PC-3 (cell line): ENCODE measurements around the gene GALNS. TPM values are rescaled to one million over a fixed set of nuclear protein-coding genes. Genes with fewer than 3 reads are reported as not detected.
A peak's percentile ranks its signal among the peaks of the same experiment; 100 is the strongest.

ENCODE experiments used
- ATAC-seq: fragments of 200-7000 bp; cut with Tn5 transposase; 2 replicates; pipeline ENCODE4 v1.9.1; 2020; ENCODE audit warnings: mild to moderate bottlenecking, moderate library complexity
- BruUV-seq: library from RNA; stranded (reverse); fragments of 400-500 nt; replicated peaks from 2 replicates; lab custom pipeline; 2021; lab: Mats Ljungman, UMichigan
- CTCF ChIA-PET: fragments of 300-600 bp; sonication (Branson Sonifier 250); formaldehyde crosslinking; loops from one replicate; lab custom pipeline; 2022; ENCODE audit warnings: antibody characterized with exemption; lab: Charles Lee
- POLR2A ChIA-PET: fragments of 300-600 bp; sonication (Branson Sonifier 250); formaldehyde crosslinking; loops from one replicate; lab custom pipeline; 2022; ENCODE audit warnings: antibody characterized with exemption; ENCODE audit not compliant: unreplicated experiment; lab: Charles Lee
- DNase-seq: peaks from one replicate; pipeline ENCODE4 v3.0.0-alpha.2; 2015
- H2AFZ ChIP-seq: fragments of 300-600 bp; sonication (generic); 2 replicates; pipeline ENCODE4 v1.6.0; 2016; ENCODE audit warnings: antibody characterized with exemption, low read length
- H3F3A ChIP-seq: fragments of 300-600 bp; sonication (generic); one replicate; pipeline ENCODE4 v1.6.0; 2017; ENCODE audit warnings: antibody characterized with exemption, low read length, control low read depth, mild to moderate bottlenecking; ENCODE audit not compliant: unreplicated experiment
- H3K27ac ChIP-seq: fragments of 300-600 bp; sonication (generic); 2 replicates; pipeline ENCODE4 v1.5.1; 2016; ENCODE audit warnings: mild to moderate bottlenecking, low read length
- H3K27me3 ChIP-seq: fragments of 300-600 bp; sonication (generic); 2 replicates; pipeline ENCODE4 v1.6.1; 2016; ENCODE audit warnings: low read length, mixed read lengths
- H3K36me3 ChIP-seq: fragments of 300-600 bp; sonication (generic); 2 replicates; pipeline ENCODE4 v1.6.1; 2016; ENCODE audit warnings: low read depth, mixed run types, low read length, mixed read lengths
- H3K4me1 ChIP-seq: fragments of 300-600 bp; sonication (generic); 2 replicates; pipeline ENCODE4 v1.5.1; 2016; ENCODE audit warnings: low read length; ENCODE audit not compliant: insufficient read depth
- H3K4me2 ChIP-seq: fragments of 300-600 bp; sonication (generic); 2 replicates; pipeline ENCODE4 v1.6.0; 2016; ENCODE audit warnings: low read length
- H3K4me3 ChIP-seq: fragments of 300-600 bp; sonication (generic); 2 replicates; pipeline ENCODE4 v1.5.1; 2016; ENCODE audit warnings: mild to moderate bottlenecking, low read length, mixed read lengths
- H3K79me2 ChIP-seq: fragments of 300-600 bp; sonication (generic); 2 replicates; pipeline ENCODE4 v1.6.1; 2017; ENCODE audit warnings: low read length, mixed read lengths
- H3K9ac ChIP-seq: fragments of 300-600 bp; sonication (generic); 2 replicates; pipeline ENCODE4 v1.6.0; 2016; ENCODE audit warnings: mild to moderate bottlenecking, low read length
- H3K9me2 ChIP-seq: fragments of 300-600 bp; sonication (generic); replicated peaks from 2 replicates; pipeline ENCODE4 v1.6.1; 2016; ENCODE audit warnings: mixed run types, low read length, mixed read lengths
- H3K9me3 ChIP-seq: fragments of 300-600 bp; sonication (generic); 2 replicates; pipeline ENCODE4 v1.6.1; 2016; ENCODE audit warnings: low read length, mixed read lengths
- H4K20me1 ChIP-seq: fragments of 300-600 bp; sonication (generic); 2 replicates; pipeline ENCODE4 v1.6.1; 2016; ENCODE audit warnings: low read length, mixed read lengths
- CTCF ChIP-seq: fragments of 300-600 bp; sonication (generic); conservative IDR thresholded peaks from 2 replicates; pipeline ENCODE4 v1.5.1; 2017; ENCODE audit warnings: antibody characterized with exemption, low read depth, mild to moderate bottlenecking, low read length
- EZH2 ChIP-seq: fragments of 300-600 bp; sonication (generic); IDR thresholded peaks from one replicate; pipeline ENCODE4 v1.6.1; 2017; ENCODE audit warnings: antibody characterized with exemption, mild to moderate bottlenecking, low read length; ENCODE audit not compliant: unreplicated experiment
- EZH2phosphoT487 ChIP-seq: fragments of 300-600 bp; sonication (generic); IDR thresholded peaks from 2 replicates; pipeline ENCODE4 v1.6.1; 2018; ENCODE audit warnings: mild to moderate bottlenecking, antibody characterized with exemption, low read length, borderline replicate concordance
- intact Hi-C: fragments of 100-400 bp; cut with micrococcal nuclease; formaldehyde crosslinking; loops from 2 replicates; pipeline ENCODE4 v1.9.0; 2023
- total RNA-seq: library from RNA; depleted of rRNA; stranded (reverse); fragments of >200 nt; gene quantifications from 2 replicates; pipeline ENCODE4 v1.2.3, GENCODE V29; 2014

Gene GALNS
- total RNA-seq, 1 experiment from 2014 or later = 18.3 TPM

GRCh38 chr16:88883117-88883895 lies 26.6 kb upstream of the GALNS start:
- no peak overlapping the region for H3K27ac ChIP-seq
- H3K4me1 ChIP-seq = peaks cover 6% of the 10 kb centered on the region; the same call in 1 of the 2 replicates
- no peaks in the 10 kb centered on the region for H4K20me1 ChIP-seq
- peak; percentile 56 for ATAC-seq
- no peaks in the 10 kb centered on the region for H3K79me2 ChIP-seq
- ChIA-PET POLR2A (no interaction called here), CTCF (interaction anchor here (0.8 kb wide), 1 partner anchor 43 kb away, joined by 3 read pairs; no protein-coding TSS in a partner anchor)
- peak; percentile 39 for DNase-seq
- no peaks in the 10 kb centered on the region for H3K27me3 ChIP-seq
- H3K9ac ChIP-seq = no peak overlapping the region
- H3K4me2 ChIP-seq = 0 out of 2 replicates have a peak overlapping the region, but pooled peaks have one; percentile 6
- H3K4me3 ChIP-seq = no peak overlapping the region
- BruUV-seq = no TSS peak
- TF ChIP-seq EZH2phosphoT487 (no peak), EZH2 (no peak), CTCF (no peak)
- no peaks in the 10 kb centered on the region for H3K36me3 ChIP-seq
- H3K9me3 ChIP-seq = no peaks in the 10 kb centered on the region
- no peaks in the 10 kb centered on the region for H3K9me2 ChIP-seq
- no peaks in the 10 kb centered on the region for H3F3A ChIP-seq
- intact Hi-C loops = no loop called here
- H2AFZ ChIP-seq = no peak overlapping the region

- 0 out of 2 replicates have a peak overlapping the region, but pooled peaks have one; percentile 6 for H3K4me2 ChIP-seq
- ATAC-seq (peak; percentile 77), DNase-seq (peak; percentile 38)
- no TSS peak for BruUV-seq
- H4K20me1 ChIP-seq = no peaks in the 10 kb centered on the region
- no peak overlapping the region for H2AFZ ChIP-seq
- no peaks in the 10 kb centered on the region for H3K9me3 ChIP-seq
- H3K9me2 ChIP-seq = no peaks in the 10 kb centered on the region
- no peaks in the 10 kb centered on the region for H3F3A ChIP-seq
- no peaks in the 10 kb centered on the region for H3K36me3 ChIP-seq
- CTCF ChIA-PET = interaction anchor here (0.8 kb wide), 1 partner anchor 44 kb away, joined by 3 read pairs; no protein-coding TSS in a partner anchor
- POLR2A ChIA-PET = no interaction called here
- peaks cover 6% of the 10 kb centered on the region; the same call in 1 of the 2 replicates for H3K4me1 ChIP-seq
- H3K4me3 ChIP-seq = no peak overlapping the region
- no peaks in the 10 kb centered on the region for H3K27me3 ChIP-seq
- no peak overlapping the region for H3K27ac ChIP-seq
- no peak for TF ChIP-seq EZH2
- no peak for TF ChIP-seq EZH2phosphoT487
- no peak for TF ChIP-seq CTCF
- no peaks in the 10 kb centered on the region for H3K79me2 ChIP-seq
- H3K9ac ChIP-seq = no peak overlapping the region
- intact Hi-C loops = no loop called here
These were observed 25.7 kb upstream of the GALNS start for GRCh38 chr16:88882358-88883030.
